SIG-M5 treated with dmso at 0.1 percent for 504 hours (cell line): ENCODE data around the gene GPR137.
A peak's percentile ranks its signal among the peaks of the same experiment; 100 is the strongest.
"Not testable (repeated sequence)": the region's sequence is repeated elsewhere in the genome, so short reads cannot be mapped to it uniquely, and the experiment has no call there.

Source experiments
- DNase-seq: peaks from one replicate; lab custom pipeline; 2025; ENCODE audit not compliant: unreplicated experiment; lab: John Stamatoyannopoulos, UW

The GPR137 gene, protein sequence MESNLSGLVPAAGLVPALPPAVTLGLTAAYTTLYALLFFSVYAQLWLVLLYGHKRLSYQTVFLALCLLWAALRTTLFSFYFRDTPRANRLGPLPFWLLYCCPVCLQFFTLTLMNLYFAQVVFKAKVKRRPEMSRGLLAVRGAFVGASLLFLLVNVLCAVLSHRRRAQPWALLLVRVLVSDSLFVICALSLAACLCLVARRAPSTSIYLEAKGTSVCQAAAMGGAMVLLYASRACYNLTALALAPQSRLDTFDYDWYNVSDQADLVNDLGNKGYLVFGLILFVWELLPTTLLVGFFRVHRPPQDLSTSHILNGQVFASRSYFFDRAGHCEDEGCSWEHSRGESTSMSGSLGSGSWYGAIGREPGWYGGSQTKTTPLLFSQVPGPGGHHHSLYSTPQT

DNA sequence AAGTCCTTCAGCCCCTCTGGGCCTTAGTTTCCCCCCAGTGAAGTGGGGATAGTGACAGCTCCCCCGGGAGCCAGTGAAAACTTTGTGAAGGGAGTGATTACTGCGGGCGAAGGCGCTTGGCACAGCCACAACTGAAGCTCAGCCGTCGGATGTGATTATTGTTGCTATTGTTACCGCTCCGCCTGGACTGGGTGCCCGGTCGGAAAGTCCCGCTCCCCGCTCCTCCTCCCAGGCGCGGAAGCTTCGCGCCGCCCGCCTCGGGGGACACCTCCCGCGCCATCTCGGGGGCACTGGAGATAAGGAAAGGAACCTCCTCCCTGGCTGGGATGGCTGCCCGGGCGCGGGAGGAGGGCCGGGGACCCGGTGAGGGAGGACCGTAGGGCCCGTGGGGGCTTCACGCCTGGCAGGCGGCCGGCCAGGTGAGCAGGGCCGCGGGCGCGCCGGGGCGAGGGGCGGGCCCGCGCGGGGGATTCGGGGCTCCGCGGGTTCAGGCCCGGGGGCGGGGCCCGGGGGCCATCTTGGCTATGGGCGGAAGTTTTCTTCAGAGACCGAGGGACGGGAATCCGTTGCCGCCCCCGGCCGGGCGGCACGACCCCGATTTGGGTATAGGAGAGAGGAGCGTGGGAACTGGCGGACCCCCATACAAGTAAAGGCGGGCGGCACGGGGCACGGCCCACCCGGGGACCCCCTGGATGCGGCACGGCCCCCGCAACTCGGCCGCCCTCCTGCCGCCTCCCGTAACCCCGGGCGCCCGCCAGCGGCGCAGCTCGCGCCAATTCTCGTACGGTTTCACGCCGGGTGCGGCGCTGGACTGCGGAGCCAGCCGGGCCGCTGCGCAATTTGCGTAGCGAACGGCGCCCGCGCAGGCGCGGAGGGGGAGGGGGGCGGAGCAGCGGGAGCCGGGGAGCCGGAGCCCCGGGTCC lies at the start of gene GPR137:
GPR137 (plus strand) TSS at position 887 of the 923 bp plus-strand sequence. CDS start 677 bp downstream, outside the sequence.
- peak; percentile 69 for DNase-seq

DNA sequence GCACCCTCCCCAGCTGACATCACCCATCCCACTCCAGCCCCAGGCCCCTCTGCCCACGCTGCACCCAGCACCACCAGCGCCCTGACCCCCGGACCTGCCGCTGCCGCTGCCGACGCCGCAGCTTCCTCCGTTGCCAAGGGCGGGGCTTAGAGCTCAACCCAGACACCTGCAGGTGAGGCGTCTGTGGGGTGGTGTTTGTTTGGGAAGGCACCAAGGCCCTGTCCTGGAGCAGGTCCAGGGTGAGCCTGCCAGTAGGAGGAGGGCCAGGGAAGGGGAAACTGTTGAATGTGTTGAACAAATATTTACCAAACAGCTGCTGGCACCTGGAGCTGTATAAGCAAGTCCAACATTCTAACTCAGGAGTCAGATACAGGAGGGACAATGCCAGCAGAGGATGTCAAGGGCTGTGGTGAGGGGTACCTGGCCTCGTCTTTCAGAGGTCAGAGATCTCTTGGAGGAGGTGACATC lies 48.1 kb upstream of the GPR137 start:
- peak; percentile 26 for DNase-seq

DNA sequence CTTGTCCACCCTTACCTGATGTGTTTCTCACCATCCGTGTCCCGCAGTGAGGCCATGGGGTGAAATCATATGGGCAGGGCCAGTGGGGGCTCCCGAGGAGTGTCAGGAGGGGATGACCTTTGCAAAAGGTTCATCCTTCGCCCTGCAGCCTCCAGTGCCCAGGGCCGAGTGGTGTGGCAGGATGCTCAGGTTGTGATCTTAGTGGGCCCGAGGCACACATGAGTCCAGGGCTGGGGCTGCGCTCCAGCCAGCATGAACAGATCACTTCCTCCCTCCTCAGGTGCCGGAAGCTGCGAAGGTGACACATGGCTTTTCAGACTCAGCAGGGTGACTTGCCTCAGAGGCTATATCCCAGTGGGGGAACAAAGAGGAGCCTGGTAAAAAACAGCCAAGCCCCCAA lies 47.6 kb upstream of the GPR137 start:
- no peak for DNase-seq

DNA sequence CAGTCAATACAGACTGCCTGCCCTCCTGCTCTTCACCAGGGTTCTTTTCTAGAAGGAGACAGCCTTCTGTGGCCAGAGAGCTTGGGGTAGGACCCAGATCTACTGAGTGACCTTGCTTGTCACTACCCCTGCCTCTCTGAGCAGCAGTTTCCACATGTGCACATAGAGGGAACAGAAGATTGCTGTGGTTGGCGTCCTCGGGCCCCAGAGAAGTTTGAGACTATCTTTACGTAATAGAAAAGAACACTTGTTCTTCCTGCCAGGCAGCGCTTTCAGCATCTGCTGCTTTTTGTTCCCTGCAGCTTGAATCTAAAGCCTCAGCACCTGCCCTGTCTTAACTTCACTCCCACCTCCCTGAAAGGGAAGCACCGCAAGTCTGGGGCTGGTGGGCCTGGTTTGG lies 46.6 kb upstream of the GPR137 start:
- peak; percentile 77 for DNase-seq

DNA sequence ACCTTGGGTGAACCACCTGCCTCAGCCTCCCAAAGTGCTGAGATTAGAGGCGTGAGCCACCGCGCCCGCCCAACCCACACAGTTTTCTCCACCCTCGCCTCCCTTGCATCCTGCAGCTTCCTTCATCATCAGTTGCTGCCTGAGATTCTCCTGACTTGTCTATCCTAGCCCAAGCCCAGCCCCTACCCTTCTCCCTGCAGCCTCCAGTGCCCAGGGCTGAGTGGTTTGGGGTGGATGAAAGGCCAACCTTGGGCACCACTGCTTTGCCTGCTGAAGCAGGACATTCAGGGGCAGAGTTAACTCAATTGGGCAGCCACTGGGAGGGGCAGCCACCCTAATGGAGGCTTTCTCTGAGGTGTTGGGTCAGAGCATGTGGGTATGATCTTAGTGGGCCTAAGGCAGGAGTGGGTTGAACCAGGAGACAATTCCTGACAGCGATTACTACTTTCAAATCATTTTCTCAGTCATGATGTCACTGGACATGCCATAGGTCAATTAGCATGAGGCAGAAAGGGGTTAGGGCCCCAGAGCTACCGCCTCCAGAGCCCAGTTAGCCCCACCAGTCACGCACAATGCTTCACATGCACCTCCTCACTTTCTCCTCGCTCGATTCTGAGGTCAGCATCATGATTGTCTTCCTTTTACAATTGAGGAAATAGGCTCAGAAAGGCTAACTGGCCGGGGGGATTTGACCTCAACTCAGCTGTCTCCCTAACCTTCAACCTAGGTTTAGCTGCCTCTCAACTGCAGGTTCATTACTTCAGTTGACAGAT lies 45.8 kb upstream of the GPR137 start:
- peak; percentile 71 for DNase-seq

DNA sequence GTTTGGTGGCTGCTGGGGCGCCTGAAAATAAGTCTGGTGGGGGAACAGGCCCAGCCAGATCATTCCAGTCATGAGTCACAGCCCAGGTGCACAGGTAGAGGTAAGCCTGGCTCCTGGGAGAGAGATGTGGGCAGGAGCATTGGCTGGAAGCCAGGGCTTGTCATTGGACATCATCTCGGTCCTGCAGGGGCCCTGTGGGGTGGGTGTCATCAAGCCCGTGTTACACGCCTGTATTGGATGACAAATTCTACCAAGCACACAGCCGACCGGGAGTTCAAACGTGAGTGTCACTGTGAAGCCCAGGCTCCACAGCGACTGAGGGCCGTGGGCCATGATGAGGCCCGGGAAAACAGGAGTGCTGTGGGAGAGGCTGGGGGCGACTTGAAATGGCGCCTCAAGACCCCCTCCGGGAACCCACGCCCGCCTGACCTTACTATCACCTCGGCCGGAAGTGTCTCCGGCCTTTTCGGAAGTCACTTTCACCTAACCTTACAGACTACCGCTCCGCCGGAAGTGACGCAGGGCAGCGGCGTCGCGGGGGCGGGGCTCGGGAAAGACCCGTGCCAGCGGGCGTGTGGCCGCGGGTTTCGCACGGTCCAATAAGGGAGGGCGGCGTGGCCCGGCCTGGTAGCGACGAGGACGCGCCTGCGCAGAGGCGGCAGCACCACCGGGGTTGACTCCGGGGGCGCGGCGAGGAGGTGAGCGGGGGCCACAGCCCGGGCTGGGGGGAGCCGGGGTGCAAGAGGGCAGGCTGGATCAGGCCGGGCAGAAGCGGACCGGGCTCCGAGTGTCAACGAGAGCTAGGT lies 45.0 kb upstream of the GPR137 start, which contains the start of gene FKBP2:
FKBP2 (plus strand) TSS at position 661 of the 806 bp plus-strand sequence. CDS start 1,293 bp downstream, outside the sequence.
- DNase-seq, result peak; percentile 88

DNA sequence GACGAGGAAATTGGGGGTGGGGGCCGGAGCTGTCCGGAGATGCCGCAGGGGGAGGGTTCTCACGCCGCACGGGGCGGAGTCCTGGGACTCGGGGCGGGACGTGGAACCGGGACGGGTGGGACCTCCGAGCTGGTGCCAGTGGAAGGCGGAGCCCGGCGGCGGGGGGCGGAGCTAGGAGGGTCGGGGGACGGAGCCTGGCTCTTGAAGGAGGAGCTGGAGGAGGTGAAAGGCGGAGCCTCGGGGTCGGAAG lies 44.5 kb upstream of the GPR137 start:
- no peak for DNase-seq

DNA sequence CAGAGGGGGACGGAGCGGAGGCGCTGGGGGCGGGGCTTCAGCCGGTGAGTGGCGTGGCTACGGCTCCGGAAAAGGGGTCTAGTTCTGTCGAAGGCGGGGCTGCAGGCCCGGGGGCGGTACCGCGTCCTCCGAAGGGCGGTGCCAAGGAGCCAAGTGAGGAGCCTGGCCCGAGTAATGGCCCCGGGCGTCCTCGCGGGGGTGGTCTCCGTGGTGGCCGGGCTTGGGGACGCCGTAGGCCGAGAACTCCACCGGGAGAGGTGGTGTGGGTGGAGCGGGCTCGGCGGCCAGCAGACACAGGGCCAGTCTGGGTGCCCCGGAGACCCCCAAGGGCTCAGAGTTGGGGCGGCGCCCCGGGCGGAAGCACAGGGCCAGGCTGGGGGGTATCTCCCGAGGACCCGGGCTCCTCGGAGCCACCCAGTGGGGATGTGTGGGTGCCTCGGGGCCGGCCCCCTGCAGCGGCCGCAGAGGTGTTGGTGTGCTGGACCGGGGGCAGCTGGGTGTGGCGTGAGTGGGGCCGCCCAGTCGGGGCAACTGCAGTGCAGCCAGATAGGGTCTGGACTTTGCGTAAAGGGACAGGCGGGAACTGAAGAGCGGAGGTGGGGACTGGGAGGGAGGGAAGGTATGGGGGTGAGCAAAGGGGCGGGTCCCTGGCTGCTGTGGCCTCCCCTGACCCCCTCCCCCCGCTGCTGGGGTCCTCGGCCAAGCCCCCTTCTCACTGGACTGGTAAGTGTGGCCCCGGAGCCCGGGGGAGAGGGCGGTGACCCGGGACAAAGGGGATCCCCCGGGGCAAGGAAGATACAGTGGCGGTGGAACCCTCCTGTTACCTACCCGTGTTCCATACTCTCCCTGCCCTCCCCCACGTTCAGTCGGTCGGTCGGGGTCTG lies 43.9 kb upstream of the GPR137 start:
- DNase-seq, result peak; percentile 97

DNA sequence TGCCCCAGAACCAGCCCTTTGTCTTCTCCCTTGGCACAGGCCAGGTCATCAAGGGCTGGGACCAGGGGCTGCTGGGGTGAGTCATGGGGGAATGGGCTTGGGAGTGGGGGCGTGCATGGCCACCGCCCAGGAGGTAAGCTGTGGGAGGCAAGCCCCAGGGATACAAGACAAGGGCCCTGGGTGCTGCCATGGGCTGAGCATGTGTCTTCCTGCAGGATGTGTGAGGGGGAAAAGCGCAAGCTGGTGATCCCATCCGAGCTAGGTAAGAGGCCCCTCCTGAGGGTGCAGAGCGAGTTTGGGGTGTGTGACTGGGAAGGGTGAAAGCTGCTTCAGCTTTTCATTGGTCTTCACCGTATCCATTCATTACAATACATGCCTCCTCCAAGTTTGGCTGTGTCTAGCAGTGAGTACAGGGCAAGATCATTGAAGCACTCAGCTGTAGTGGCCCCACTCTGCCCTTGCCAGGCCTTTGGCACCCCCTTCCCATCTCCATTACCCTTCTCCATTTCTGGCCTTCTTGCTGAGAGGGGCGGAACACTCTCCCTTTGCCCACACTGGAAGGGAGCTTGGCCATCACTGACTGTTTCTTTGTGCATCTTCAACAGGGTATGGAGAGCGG lies 42.3 kb upstream of the GPR137 start:
- no peak for DNase-seq

DNA sequence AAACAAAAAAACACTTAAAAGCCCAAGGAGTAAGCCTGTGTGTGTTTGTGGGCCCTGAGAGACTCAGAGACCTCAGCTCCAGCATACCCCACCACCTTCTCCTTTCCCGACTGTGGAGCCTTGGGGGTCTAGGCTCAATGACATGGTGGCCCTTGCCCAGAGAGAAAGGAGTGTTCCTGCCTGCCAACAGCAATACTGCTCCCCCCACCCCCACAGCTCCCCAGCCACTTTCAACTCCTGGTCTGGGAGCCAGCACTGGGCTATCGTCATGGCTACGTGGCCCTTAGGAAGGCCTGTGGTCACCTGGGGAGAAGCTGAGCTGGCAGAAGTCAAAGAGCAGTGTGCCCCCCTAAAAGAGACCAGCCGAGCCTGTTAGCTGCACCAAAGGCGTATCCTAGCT lies 41.5 kb upstream of the GPR137 start:
- no peak for DNase-seq

DNA sequence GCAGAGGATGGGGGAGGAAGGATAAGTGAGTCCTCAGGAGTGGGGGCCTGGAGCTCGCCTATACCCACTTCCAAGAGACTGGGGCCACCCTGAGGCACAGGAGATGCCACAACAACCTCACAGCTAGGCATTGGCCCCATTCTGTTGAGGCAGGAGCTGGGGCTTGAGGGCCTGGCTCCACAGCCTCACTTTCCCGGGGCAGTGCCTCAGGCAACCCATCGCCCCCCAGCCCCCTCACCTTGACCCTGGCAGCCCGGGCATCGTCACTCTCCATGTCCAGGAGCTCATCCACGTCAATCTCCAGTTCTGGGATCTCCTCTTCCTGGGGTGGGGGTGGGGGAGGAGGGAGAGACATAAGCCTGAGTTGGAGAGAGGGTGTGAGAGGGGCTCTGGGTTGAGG lies 40.7 kb upstream of the GPR137 start:
- DNase-seq, result no peak

DNA sequence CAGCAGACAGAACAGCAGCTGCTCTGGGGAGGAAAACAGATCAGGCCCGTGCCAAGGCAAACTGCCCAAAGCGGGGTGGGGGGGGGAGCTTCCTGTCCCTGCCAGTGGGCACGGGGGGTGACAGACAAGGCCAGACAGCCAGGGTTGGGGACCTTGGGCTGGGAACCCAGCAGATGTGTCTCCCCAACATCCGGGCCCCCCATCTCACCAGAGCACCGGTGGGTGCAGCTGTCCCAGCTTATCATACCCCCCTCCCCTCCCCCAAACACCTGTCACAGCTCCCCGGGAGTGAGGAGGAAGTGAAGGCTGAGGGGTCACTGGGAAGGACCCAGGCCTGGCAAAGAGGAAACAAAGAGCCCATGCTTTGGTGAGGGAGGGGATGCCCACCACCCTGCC lies 40.2 kb upstream of the GPR137 start:
- DNase-seq, result peak; percentile 41

DNA sequence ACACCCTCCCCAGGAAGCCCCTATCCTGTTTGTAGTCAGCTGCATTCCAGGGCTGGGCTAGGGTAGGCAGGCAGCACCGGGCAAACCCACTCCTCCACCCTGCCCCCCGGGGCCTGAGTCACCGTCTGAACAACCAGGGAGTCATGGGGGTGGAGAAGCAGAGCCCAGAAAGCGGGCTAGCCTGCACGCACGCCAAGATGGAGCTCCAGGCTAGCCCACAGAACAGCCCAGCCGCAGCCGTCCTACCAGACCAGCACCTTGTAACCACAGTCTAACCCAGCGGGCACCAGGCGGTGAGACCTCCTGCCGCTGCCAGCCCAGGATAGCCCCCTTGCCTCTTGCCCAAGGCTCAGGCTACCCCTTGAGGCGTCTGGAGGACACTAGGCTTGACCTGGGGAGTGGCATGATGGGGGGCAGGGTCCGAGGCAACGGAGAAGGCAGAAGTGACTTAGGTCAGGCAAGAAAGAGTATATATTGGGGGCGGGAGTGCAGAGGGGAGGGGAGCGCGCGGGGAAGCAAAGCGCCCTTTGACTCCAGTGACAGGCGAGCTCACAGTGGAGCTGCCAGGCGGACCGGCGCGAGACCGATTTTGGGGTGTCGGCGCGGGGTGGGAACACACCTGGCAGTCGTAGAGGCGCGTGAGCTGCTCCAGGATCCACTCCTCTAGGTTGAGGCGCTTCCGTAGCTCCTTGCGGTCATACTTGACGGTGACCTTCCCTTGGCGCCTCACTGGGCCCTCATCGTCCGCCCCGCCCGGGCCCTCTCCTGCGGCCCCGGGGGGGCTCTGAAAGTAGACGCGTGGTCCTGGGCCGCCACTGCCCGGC lies 39.6 kb upstream of the GPR137 start:
- peak; percentile 60 for DNase-seq

DNA sequence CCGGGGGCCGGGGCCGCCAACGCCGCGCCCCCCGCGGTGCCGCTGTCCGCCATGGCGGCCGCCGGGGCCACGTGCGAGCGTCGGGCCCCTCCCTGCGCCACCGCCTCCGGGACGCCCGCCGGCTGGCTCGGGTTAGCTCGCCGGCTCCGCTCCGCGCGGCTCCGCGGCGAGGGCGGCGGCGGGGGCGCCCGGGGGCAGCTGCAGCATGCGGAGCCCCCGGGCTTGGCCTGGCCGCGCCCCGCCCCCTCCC lies 39.1 kb upstream of the GPR137 start:
- DNase-seq, result not testable (repeated sequence)

DNA sequence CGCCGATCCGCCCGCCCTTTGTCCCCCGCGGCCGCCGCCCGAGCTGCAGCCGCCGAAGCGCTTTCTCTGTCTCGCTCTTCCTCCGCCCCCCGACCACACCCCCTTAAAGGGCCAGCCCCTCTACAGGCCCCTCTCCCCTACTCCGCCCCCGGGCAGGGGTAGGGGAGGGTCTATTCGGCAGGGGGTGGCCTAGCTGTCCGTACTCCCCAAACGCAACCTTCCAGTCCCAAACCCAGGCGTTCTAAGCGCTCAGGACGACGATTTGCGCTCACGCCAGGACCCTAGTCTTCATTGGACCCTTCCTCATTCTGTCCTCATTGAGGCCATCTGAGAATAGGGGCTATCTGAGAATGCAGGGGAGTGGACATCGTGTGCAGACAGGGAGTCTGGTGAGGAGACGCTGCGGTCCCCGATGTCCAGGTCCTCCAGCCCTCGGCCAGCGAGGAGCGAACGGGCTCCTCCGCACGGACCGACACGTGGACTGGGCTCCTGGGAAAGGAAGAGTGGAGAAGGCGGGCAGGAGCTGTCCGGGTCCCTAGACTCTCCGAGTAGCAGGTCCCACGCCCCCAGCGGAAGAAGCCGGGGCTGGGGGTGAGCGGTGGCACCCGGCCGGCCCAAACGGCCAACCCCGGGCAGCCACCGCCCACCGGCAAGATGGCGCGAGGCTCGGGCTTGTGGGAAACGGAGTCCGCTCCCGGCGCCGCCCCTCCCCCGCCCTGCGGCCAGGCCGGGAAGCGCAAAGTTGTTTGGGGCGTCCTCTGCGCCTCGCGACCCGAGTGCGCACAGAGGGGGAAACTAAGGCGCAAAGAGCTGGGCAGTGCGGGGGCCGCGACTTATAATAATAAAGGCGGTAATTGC lies 38.5 kb upstream of the GPR137 start, which contains the start of gene PPP1R14B:
PPP1R14B (minus strand) TSS at position 73 of the 858 bp plus-strand sequence. CDS start 270 bp downstream, outside the sequence.
- peak; percentile 80 for DNase-seq

DNA sequence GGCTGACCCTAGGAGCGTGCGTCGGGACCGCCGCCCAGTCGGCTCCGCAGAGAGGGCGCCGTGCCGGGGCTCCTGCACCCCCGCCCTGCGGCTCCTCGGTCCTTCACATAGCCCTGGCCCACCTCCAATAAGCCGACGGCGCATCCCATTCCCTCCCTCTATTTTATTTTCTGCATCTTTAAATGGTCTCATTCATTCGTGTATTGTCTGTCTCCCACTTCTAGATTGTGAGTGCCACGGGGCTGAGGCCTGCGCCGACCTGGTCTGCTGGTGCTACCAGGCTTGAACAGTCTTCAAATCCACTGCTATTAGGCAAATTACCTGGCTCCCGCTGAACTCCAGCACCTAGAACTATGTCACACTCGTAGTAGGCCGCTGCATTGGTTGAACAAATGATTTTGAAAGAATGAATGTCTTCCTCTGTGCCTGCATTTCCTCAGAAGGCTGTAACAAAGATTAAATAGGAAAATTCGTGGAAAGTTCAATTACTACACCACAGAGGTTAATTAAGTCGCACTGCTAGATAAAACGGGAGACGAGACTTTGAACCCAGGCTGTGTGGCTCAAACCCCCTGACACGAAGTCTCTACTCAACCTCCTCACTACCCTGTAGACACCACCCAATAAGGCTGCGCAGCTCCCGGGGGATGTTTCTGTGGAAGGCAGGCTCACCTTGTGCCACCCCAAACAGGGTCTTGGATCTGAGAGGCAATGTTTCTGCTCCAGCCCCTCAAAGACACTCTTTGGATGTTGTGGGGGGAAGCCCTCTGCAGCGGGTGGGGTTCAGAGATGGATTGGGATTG lies 37.7 kb upstream of the GPR137 start:
- DNase-seq, result no peak

DNA sequence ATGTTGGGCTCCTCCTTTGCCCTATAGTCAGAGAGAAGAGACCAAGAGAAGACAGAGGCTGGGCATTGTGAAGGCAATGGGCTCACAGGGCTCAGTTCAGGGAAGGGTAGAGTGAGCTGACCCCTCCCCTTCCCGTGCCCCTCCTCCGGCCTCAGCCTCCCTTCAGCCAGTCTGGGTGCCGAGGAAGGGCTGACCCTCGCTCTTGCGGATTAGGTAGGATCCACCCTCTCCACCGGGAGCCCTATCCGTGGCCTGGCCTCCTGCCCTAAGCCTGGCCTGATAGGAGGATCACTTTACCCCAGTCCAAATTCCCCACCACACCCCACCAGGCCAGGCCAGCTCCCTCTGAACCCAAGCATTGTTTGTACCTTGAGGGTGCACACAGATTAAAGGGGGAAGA lies 37.1 kb upstream of the GPR137 start:
- DNase-seq, result no peak
